HepG2 (cell line): Measurements from ENCODE around the gene CLIP2. TPM values are rescaled to one million over a fixed set of nuclear protein-coding genes. Genes with fewer than 3 reads are reported as not detected.
A peak's percentile ranks its signal among the peaks of the same experiment; 100 is the strongest.

Experiments
- HDAC1 ChIP-seq: sonication (generic); formaldehyde crosslinking; IDR thresholded peaks from 2 replicates; pipeline ENCODE4 v1.5.1; 2020; ENCODE audit warnings: mild to moderate bottlenecking, missing genetic modification reagents
- JUND ChIP-seq: sonication (generic); formaldehyde crosslinking; IDR thresholded peaks from 2 replicates; pipeline ENCODE4 v1.8.0; 2022; ENCODE audit warnings: mild to moderate bottlenecking, missing genetic modification reagents
- MAFF ChIP-seq: IDR thresholded peaks from 2 replicates; pipeline ENCODE4 v1.6.1; 2011; ENCODE audit warnings: low read depth, low read length, improper control_type of control experiment
- MATR3 ChIP-seq: sonication (generic); formaldehyde crosslinking; IDR thresholded peaks from 2 replicates; pipeline ENCODE4 v1.4.0; 2020; ENCODE audit warnings: missing genetic modification reagents
- MBD4 ChIP-seq: IDR thresholded peaks from 2 replicates; pipeline ENCODE4 v1.6.1; 2012; ENCODE audit warnings: low read length, inconsistent platforms, borderline replicate concordance
- MBNL3 ChIP-seq: fragments of 250-450 bp; sonication (Bioruptor Pico); conservative IDR thresholded peaks from 2 replicates; pipeline ENCODE4 v1.8.0; 2022; ENCODE audit warnings: mild to moderate bottlenecking, inconsistent platforms
- MED8 ChIP-seq: sonication (generic); formaldehyde crosslinking; IDR thresholded peaks from 2 replicates; pipeline ENCODE4 v1.8.1; 2023; ENCODE audit warnings: mild to moderate bottlenecking, missing genetic modification reagents; ENCODE audit not compliant: insufficient replicate concordance
- NBN ChIP-seq: fragments of 450-650 bp; conservative IDR thresholded peaks from 2 replicates; pipeline ENCODE4 v1.6.1; 2017
- ONECUT2 ChIP-seq: sonication (generic); formaldehyde crosslinking; IDR thresholded peaks from 2 replicates; pipeline ENCODE4 v1.4.0; 2020; ENCODE audit warnings: missing genetic modification reagents
- POLR2AphosphoS5 ChIP-seq: IDR thresholded peaks from 2 replicates; pipeline ENCODE4 v1.6.1; 2012; ENCODE audit warnings: low read depth, low read length
- PRPF4 ChIP-seq: fragments of 200-400 bp; formaldehyde crosslinking; IDR thresholded peaks from 2 replicates; pipeline ENCODE4 v1.6.1; 2016; ENCODE audit warnings: low read length, low read depth; ENCODE audit not compliant: poor library complexity, severe bottlenecking
- RARG ChIP-seq: sonication (generic); formaldehyde crosslinking; IDR thresholded peaks from 2 replicates; pipeline ENCODE4 v1.4.0; 2020; ENCODE audit warnings: low read depth, mild to moderate bottlenecking, missing genetic modification reagents
- STAT5B ChIP-seq: sonication (generic); formaldehyde crosslinking; IDR thresholded peaks from 2 replicates; pipeline ENCODE4 v1.4.0; 2020; ENCODE audit warnings: missing genetic modification reagents
- ZNF407 ChIP-seq: sonication (generic); formaldehyde crosslinking; IDR thresholded peaks from one replicate; pipeline ENCODE4 v1.5.1; 2020; ENCODE audit warnings: mild to moderate bottlenecking, missing genetic modification reagents; ENCODE audit errors: not compliant biosample characterization
- ZNF616 ChIP-seq: sonication (generic); formaldehyde crosslinking; IDR thresholded peaks from 2 replicates; pipeline ENCODE4 v1.5.0; 2020; ENCODE audit warnings: low read depth, mild to moderate bottlenecking, missing genetic modification reagents
- ZNF660 ChIP-seq: sonication (generic); formaldehyde crosslinking; IDR thresholded peaks from 2 replicates; pipeline ENCODE4 v1.5.1; 2020; ENCODE audit warnings: mild to moderate bottlenecking, low read depth, missing genetic modification reagents, borderline replicate concordance
- ZNF761 ChIP-seq: sonication (generic); formaldehyde crosslinking; conservative IDR thresholded peaks from 2 replicates; pipeline ENCODE4 v1.4.0; 2020; ENCODE audit warnings: mild to moderate bottlenecking, missing genetic modification reagents
- polyA plus RNA-seq, 8 experiments: library from polyadenylated mRNA; depleted of rRNA in 3 of 8; stranded (reverse) in 7 of 8; unstranded in 1 of 8; fragments of >200 nt; fragmentation: Illumina TruSeq in 4 of 8; extraction: Trizol in 4 of 8; gene quantifications; 2 replicates each; pipeline versions ENCODE4 v1.2.1 to v1.2.3, GENCODE V29; 2011 to 2016; ENCODE audit warnings: low read depth in 4 of 8, missing spikeins in 1 of 8, mixed read lengths in 1 of 8; ENCODE audit not compliant: insufficient read depth in 1 of 8
- total RNA-seq, 5 experiments: library from RNA; depleted of rRNA; stranded (reverse); fragments of >200 nt; fragmentation: Illumina TruSeq; extraction: Trizol; gene quantifications; 2 replicates each; pipeline ENCODE4 v1.2.3, GENCODE V29; 2016; ENCODE audit warnings: low read depth in 1 of 5
- TF ChIP-seq, protein P1 (sequence below): sonication (generic); formaldehyde crosslinking; IDR thresholded peaks from 2 replicates; pipeline ENCODE4 v1.4.0; 2020; ENCODE audit warnings: missing genetic modification reagents
- TF ChIP-seq, protein P2 (sequence below): sonication (generic); formaldehyde crosslinking; IDR thresholded peaks from 2 replicates; pipeline ENCODE4 v1.4.0; 2020; ENCODE audit warnings: mild to moderate bottlenecking, missing genetic modification reagents

Gene CLIP2
- total and polyA plus RNA-seq, 2 of the 13 experiments (the other 11 are each of a cell fraction or from before 2014, with no cell fraction given), result 6.5 to 17.4 TPM

DNA sequence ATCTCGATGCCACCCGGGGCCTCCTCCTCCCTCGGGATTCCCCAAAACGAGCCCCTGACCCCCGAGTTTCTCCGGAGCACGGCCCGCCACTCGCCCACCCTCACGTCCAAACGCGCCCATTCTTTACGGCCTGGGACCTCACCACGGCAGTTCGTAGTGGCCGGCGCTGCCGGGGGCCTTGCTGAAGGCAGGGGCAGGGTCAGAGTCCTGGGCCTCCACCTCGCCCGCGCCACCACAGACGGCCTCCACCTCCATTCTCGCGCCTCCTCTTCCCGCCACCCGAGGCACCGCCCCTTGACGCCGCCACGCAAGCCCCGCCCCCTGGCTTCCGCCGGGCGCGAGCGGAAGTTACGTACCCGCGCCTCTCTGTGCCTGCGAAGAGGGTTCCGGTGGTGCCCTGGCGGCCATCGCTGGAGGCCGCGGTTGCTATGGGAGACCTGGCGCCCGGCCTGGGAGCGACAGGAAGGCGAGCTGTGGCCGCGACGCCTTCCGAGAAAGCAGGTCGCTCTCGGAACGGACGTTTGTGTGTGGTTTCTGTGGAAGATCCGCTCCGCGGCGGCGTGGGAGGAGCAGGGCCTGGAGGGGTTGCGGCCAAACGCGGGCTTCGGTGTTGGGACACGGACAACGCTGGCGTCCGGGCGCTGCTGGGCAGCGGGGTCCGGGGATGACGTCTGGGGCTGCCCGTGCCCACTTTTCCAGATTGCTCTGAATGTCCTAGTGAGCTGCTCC lies 34.9 kb upstream of the CLIP2 start, which contains the start of gene RFC2 (continued):
- TF ChIP-seq HDAC1 (CRISPR knock-in tag) (peak; percentile 97), NBN (no peak), MBD4 (no peak), POLR2AphosphoS5 (peak; percentile 70), MAFF (no peak), ZNF761 (CRISPR knock-in tag) (peak; percentile 32; the same call in 1 of the 2 replicates), MBNL3 (CRISPR knock-in tag) (no peak), MATR3 (CRISPR knock-in tag) (no peak), PRPF4 (no peak), STAT5B (CRISPR knock-in tag) (no peak; the same call in 1 of the 2 replicates), ONECUT2 (CRISPR knock-in tag) (no peak; the same call in 1 of the 2 replicates), MED8 (CRISPR knock-in tag) (peak; percentile 49), JUND (CRISPR knock-in tag) (no peak), ZNF660 (CRISPR knock-in tag) (no peak), RARG (CRISPR knock-in tag) (no peak), ZNF407 (CRISPR knock-in tag) (peak; percentile 60), ZNF616 (CRISPR knock-in tag) (peak; percentile 83; the same call in 1 of the 2 replicates)
- TF ChIP-seq, protein P1, sequence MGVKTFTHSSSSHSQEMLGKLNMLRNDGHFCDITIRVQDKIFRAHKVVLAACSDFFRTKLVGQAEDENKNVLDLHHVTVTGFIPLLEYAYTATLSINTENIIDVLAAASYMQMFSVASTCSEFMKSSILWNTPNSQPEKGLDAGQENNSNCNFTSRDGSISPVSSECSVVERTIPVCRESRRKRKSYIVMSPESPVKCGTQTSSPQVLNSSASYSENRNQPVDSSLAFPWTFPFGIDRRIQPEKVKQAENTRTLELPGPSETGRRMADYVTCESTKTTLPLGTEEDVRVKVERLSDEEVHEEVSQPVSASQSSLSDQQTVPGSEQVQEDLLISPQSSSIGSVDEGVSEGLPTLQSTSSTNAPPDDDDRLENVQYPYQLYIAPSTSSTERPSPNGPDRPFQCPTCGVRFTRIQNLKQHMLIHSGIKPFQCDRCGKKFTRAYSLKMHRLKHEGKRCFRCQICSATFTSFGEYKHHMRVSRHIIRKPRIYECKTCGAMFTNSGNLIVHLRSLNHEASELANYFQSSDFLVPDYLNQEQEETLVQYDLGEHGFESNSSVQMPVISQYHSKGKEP (CRISPR knock-in tag), result no peak
- TF ChIP-seq, protein P2, sequence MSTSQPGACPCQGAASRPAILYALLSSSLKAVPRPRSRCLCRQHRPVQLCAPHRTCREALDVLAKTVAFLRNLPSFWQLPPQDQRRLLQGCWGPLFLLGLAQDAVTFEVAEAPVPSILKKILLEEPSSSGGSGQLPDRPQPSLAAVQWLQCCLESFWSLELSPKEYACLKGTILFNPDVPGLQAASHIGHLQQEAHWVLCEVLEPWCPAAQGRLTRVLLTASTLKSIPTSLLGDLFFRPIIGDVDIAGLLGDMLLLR (CRISPR knock-in tag), result peak; percentile 66; the same call in 1 of the 2 replicates
